ENCODE measurements around the gene HIC2.
"Not testable (repeated sequence)": the region's sequence is repeated elsewhere in the genome, so short reads cannot be mapped to it uniquely, and the experiment has no call there.

Gene HIC2

GRCh38 chr22:21435998-21436810 is 19.0 kb downstream of the HIC2 start:
- not testable (repeated sequence) for DNase-seq

- DNase-seq: not testable (repeated sequence)
Observed at GRCh38 chr22:21438013-21438412, 20.8 kb downstream of the HIC2 start.

- not testable (repeated sequence) for DNase-seq
Observed at GRCh38 chr22:21440018-21440636, 23.0 kb downstream of the HIC2 start.

GRCh38 chr22:21440676-21441075 is 23.5 kb downstream of the HIC2 start:
- DNase-seq: not testable (repeated sequence)

GRCh38 chr22:21441170-21441569 is 24.0 kb downstream of the HIC2 start:
- not testable (repeated sequence) for DNase-seq

- DNase-seq: not testable (repeated sequence)
Observed at GRCh38 chr22:21442123-21442522, 25.0 kb downstream of the HIC2 start.

- not testable (repeated sequence) for DNase-seq
Observed at GRCh38 chr22:21442646-21443045, 25.5 kb downstream of the HIC2 start.

- no peak for DNase-seq
Observed at GRCh38 chr22:21443057-21443734, 26.0 kb downstream of the HIC2 start.

- DNase-seq: no peak
Observed at GRCh38 chr22:21443735-21444421, 26.7 kb downstream of the HIC2 start.

GRCh38 chr22:21444701-21445436 is 27.7 kb downstream of the HIC2 start:
- DNase-seq: no peak

- DNase-seq: no peak
Observed at GRCh38 chr22:21445437-21446127, 28.4 kb downstream of the HIC2 start.

- DNase-seq: no peak
Observed at GRCh38 chr22:21446128-21446826, 29.1 kb downstream of the HIC2 start.

- DNase-seq: no peak
Observed at GRCh38 chr22:21446827-21447690, 29.9 kb downstream of the HIC2 start.

GRCh38 chr22:21447694-21448402 is 30.7 kb downstream of the HIC2 start:
- no peak for DNase-seq

GRCh38 chr22:21448627-21449416 is 31.7 kb downstream of the HIC2 start:
- DNase-seq: no peak

GRCh38 chr22:21449531-21450319 is 32.6 kb downstream of the HIC2 start:
- DNase-seq: no peak

GRCh38 chr22:21450320-21450831 is 33.2 kb downstream of the HIC2 start:
- DNase-seq: no peak
